Smooth muscle cell of bladder (primary cell): ENCODE results near the gene HOXC13. TPM values are rescaled to one million over a fixed set of nuclear protein-coding genes. Genes with fewer than 3 reads are reported as not detected.

Source experiments
- total RNA-seq: library from RNA; depleted of rRNA; stranded (reverse); fragments of >200 nt; gene quantifications from 2 replicates; pipeline ENCODE4 v1.2.3, GENCODE V29; 2014

HOXC13 gene
- total RNA-seq = not detected in 2 replicates

GRCh38 chr12:53938326-53939140 lies at the start of gene HOXC13:
Gene HOXC13 (plus strand): TSS chr12:53938831. CDS start chr12:53938907, 76 bp downstream.

GRCh38 chr12:53954694-53955035 lies 16.0 kb downstream of the HOXC13 start, which contains the start of gene HOXC12:
Gene HOXC12 (plus strand): TSS chr12:53954903. CDS start chr12:53954930, 27 bp downstream.

GRCh38 chr12:53972722-53973235 lies 34.1 kb downstream of the HOXC13 start, which contains the start of gene HOXC11:
Gene HOXC11 (plus strand): TSS chr12:53973126. CDS start chr12:53973242, 116 bp downstream.

GRCh38 chr12:53974084-53975063 lies 35.7 kb downstream of the HOXC13 start, which contains the start of gene HOTAIR:
Gene HOTAIR (minus strand): TSS chr12:53974954.

GRCh38 chr12:53984901-53985691 lies 46.5 kb downstream of the HOXC13 start, which contains the start of gene HOXC10:
Gene HOXC10 (plus strand): TSS chr12:53985146. CDS start chr12:53985260, 114 bp downstream.

Other genes starting within 250 kb of the HOXC13 start
- 84.9 and 124 TPM in 2 replicates for gene CALCOCO1, start 211.4 kb upstream of the HOXC13 start, total RNA-seq
- gene CISTR, start 186.9 kb upstream of the HOXC13 start, total RNA-seq = not detected in 2 replicates
- gene HOXC12, start 16.1 kb downstream of the HOXC13 start, total RNA-seq = not detected in 2 replicates
- gene HOXC11, start 34.3 kb downstream of the HOXC13 start, total RNA-seq = under 0.01 and 0.14 TPM in 2 replicates
- gene HOTAIR, start 36.1 kb downstream of the HOXC13 start, total RNA-seq = 0.09 and 0.28 TPM in 2 replicates
- 0.18 and 0.43 TPM in 2 replicates for gene HOXC10, start 46.3 kb downstream of the HOXC13 start, total RNA-seq
- gene HOXC9, start 61.3 kb downstream of the HOXC13 start, total RNA-seq = 0.28 and 0.57 TPM in 2 replicates
- under 0.01 and 0.18 TPM in 2 replicates for gene HOXC8, start 70.2 kb downstream of the HOXC13 start, total RNA-seq
- 0.18 and 0.28 TPM in 2 replicates for gene HOXC6, start 89.6 kb downstream of the HOXC13 start, total RNA-seq
- gene HOXC5, start 94.2 kb downstream of the HOXC13 start, total RNA-seq = not detected in 2 replicates
- 0.09 and 0.14 TPM in 2 replicates for gene HOXC4, start 115.0 kb downstream of the HOXC13 start, total RNA-seq